GM23248 (cell line): Measurements from ENCODE around the gene PFN3.

ENCODE experiments used
- EZH2 ChIP-seq: fragments of 200-600 bp; sonication (generic); IDR thresholded peaks from 2 replicates; pipeline ENCODE4 v1.6.1; 2018; ENCODE audit warnings: antibody characterized with exemption, mild to moderate bottlenecking; ENCODE audit not compliant: insufficient read depth, poor library complexity, severe bottlenecking
- EZH2phosphoT487 ChIP-seq: fragments of 200-600 bp; sonication (generic); IDR thresholded peaks from 2 replicates; pipeline ENCODE4 v1.6.1; 2018; ENCODE audit warnings: antibody characterized with exemption, moderate library complexity, mild to moderate bottlenecking, low read depth; ENCODE audit not compliant: insufficient read depth

DNA sequence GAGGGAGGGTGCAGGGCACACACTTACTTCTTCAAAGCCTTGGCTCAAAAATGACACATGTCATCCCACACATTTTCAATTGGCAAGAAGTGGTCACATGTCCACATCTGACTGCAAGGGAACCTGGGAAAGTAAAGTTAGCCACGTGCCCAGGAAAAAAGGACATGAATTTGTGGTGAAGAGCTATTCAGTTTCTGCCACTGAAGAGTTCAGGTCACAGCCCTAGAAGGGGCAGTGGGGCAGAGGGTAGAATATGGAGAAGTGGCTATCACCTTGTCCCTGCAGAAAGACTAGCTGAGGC is 44.6 kb downstream of the PFN3 start:
- TF ChIP-seq EZH2 (no peak), EZH2phosphoT487 (no peak)
